ENCODE data around the gene SPEM2. TPM values are rescaled to one million over a fixed set of nuclear protein-coding genes. Genes with fewer than 3 reads are reported as not detected.
A peak's percentile ranks its signal among the peaks of the same experiment; 100 is the strongest.

SPEM2 gene
- not detected for total RNA-seq
- long read RNA-seq: 0 reads

DNA sequence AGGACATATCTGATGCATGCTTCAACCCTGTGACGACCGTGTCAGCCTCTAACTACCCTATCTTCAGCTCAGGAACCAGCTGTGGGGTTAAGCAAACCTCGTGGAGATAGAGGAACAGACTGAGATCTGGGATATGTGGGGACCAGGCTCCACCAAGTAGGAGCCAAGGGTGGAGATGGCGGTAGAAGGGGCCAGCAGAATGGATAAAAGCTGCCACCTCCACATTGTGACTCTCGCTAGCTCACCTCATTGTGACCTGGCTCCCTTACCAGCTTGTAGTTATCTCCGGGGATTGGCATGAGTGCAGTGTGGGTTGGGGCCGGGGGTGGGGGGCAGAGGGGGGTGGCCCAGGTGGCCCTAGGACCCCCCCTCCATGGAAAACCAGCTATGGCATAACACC lies at the start of gene SPEM2:
Gene SPEM2 (plus strand): TSS at position 301 of the 400 bp plus-strand sequence. CDS start 73 bp downstream, at position 374.
- intact Hi-C loops (cut with DNase I): no loop called here
- ATAC-seq: no peak
- no peak for DNase-seq (ENCODE audit: missing footprints)

DNA sequence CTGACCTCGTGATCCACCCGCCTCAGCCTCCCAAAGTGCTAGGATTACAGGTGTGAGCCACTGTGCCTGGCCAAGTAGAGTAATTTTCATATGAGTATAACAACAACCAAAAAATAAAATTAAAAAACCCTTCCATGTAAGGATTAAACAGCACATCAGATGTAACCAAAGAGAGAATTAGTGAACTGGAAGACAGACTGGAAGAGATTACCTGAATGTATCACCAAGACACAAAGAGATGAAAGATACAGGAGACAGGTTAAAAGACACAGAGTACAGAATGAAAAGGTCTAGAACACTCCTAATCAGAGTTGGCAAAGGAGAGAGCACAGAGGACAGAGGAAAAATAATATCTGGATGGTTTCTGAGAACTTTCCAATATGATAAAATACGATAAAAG lies 46.3 kb upstream of the SPEM2 start:
- DNase-seq (ENCODE audit: missing footprints) (no peak), ATAC-seq (no peak)
- intact Hi-C loops (cut with DNase I): no loop called here

DNA sequence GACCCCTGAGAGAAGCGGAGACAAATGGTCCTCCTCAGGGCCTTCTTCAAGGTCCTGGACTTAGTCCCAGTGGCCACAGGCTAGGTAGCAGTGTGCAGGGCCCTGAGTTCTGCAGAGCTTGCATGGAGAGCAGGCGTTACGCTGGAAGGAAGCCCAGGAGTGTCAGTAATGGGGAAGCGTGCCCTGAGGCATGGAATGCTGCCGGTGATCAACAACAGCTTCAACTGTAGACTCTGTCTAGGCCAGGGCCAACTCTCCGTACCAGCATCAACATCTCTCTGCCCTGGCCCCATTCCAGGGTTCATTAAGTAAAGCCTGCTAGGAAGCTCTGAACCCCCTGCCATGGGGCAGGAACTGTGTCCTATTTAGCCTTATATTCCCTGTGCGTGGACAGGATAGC lies 45.1 kb upstream of the SPEM2 start:
- intact Hi-C loops (cut with DNase I): no loop called here
- ATAC-seq (peak; percentile 83), DNase-seq (ENCODE audit: missing footprints) (peak; percentile 76)

DNA sequence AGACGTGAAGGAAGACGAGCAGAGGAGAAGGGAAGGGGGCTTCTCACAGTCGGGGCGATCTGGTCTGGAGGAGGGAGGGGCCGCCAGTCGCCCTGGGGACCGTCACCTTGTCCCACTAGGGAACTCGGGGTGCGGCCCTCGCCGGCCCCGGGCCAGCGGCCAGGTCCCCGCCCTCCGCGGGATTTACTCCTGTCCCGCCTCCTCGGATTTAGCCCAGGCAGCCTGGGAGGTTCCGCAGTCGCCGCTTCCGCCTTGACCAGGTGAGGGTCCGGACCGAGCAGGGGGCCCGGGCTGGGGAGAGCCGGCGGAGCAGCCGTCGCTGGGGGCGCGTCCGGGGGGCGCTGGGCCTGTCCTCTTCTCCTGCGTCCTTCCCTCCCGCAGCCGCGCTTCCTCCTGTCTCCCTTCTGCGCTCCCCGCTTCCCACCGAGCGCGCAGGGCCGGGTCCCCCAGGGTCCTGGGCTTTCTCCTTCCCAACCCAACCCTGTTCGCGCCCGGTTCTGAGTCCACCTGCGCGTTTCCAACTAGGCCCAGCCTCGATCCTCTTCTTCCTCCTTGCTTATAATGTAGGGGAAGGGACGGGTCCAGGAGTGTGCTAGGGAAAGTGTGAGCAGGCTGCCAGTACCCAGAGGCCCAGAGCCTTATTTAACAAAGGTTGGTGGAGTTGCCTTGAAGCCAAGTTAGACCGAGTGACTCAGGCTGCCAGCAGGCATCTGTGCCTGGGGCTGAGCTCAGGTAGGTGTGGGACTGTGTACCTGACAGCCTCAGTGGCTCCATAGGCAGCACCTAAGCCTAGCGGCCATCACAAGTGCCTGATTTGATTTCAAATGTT lies 44.3 kb upstream of the SPEM2 start, which contains the start of gene TNK1:
Gene TNK1 (plus strand): TSS at position 235 of the 829 bp plus-strand sequence. CDS start 1,838 bp downstream, outside the sequence.
- intact Hi-C loops (cut with DNase I): no loop called here
- ATAC-seq: peak; percentile 60
- DNase-seq (ENCODE audit: missing footprints): peak; percentile 75

DNA sequence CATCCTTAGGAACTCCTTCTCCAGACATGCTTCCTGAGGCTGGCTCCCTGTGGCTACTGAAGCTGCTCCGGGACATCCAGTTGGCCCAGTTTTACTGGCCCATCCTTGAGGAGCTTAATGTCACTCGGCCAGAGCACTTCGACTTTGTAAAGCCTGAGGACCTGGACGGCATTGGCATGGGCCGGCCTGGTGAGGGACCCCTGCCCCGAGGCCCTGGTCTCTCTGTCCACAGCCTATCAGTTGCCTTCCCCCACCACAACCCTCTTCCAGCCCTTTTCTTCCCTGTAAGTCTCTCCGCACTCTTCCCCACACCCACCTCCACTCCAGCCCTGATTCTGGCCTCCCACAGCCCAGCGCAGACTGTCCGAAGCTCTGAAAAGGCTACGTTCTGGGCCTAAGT lies 42.5 kb upstream of the SPEM2 start:
- no peak for DNase-seq (ENCODE audit: missing footprints)
- intact Hi-C loops (cut with DNase I): no loop called here
- no peak for ATAC-seq

DNA sequence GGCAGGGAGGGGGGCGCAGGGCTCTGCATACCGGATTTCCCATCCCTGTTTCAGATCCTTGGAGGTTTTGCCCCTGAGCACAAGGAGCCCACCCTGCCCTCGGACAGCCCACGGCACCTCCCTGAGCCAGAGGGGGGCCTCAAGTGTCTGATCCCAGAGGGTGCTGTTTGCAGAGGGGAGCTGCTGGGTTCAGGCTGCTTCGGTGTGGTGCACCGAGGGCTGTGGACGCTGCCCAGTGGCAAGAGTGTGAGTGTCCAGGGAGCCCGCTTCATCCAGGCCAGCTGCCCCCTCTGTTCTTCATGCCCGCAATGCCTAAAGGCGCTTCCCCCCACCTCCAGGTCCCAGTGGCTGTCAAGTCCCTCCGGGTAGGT lies 42.1 kb upstream of the SPEM2 start:
- no peak for DNase-seq (ENCODE audit: missing footprints)

DNA sequence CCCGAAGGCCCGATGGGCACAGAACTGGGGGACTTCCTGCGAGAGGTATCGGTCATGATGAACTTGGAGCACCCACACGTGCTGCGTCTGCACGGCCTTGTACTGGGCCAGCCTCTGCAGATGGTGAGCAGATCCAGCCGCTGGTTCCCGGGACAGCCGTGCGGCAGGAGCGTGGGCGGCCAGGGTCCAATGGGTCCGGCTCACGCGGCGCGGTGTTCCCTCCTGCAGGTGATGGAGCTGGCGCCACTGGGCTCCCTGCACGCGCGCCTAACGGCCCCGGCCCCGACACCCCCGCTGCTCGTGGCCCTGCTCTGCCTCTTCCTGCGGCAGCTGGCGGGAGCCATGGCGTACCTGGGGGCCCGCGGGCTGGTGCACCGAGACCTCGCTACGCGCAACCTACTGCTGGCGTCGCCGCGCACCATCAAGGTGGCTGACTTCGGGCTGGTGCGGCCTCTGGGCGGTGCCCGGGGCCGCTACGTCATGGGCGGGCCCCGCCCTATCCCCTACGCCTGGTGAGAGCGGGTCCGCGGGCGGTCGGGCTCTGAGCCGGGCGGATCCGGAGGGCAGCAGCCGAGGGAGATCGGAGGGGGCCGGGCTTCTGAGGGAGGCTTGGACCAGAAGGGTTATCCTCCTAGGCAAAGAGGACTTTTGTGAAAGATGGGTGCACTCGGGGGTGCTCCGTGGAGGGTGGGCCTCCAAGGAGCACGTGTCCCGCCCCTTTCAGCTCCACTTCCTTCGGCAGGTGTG lies 41.5 kb upstream of the SPEM2 start:
- intact Hi-C loops (cut with DNase I): no loop called here
- DNase-seq (ENCODE audit: missing footprints) (peak; percentile 72), ATAC-seq (peak; percentile 58)

More for the DNA sequence above, 42.1 kb upstream of the SPEM2 start:
- ATAC-seq: no peak
- intact Hi-C loops (cut with DNase I): no loop called here

DNA sequence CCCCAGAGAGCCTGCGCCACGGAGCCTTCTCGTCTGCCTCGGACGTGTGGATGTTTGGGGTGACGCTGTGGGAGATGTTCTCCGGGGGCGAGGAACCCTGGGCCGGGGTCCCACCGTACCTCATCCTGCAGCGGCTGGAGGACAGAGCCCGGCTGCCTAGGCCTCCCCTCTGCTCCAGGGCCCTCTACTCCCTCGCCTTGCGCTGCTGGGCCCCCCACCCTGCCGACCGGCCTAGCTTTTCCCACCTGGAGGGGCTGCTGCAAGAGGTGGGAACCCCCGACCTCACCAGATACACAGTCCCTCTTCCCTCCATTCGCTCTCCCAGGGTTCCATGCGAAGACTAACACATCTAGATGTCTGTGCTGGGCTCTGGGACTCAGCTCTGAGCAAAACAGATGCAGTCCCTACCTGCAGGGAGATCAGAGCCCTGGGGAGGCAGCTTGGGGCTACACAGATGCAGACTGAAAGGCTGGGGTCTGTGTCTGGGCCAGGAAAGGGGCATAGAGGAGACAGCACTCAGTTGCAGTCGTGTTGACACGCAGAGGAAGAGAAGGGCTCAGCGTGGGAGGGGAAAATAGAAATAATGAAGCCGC lies 40.8 kb upstream of the SPEM2 start:
- DNase-seq (ENCODE audit: missing footprints) (no peak), ATAC-seq (no peak)
- intact Hi-C loops (cut with DNase I): no loop called here

DNA sequence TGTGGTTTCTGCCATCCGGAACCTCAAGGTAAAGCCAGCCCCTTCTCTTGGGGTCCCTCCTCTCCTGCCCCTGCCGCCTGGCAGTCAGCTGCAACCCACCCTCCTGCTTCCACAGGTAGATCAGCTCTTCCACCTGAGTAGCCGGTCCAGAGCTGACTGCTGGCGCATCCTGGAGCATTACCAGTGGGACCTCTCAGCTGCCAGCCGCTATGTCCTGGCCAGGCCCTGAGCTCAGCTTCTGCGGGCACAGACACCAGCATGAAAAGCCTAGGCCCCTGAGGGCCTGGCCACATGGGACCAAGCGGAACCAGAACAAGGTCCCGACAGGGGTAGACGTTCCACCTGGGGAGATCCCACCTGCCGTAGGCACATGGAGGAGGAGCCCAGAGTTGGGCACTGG lies 36.6 kb upstream of the SPEM2 start:
- intact Hi-C loops (cut with DNase I): no loop called here
- no peak for ATAC-seq
- DNase-seq (ENCODE audit: missing footprints): no peak

DNA sequence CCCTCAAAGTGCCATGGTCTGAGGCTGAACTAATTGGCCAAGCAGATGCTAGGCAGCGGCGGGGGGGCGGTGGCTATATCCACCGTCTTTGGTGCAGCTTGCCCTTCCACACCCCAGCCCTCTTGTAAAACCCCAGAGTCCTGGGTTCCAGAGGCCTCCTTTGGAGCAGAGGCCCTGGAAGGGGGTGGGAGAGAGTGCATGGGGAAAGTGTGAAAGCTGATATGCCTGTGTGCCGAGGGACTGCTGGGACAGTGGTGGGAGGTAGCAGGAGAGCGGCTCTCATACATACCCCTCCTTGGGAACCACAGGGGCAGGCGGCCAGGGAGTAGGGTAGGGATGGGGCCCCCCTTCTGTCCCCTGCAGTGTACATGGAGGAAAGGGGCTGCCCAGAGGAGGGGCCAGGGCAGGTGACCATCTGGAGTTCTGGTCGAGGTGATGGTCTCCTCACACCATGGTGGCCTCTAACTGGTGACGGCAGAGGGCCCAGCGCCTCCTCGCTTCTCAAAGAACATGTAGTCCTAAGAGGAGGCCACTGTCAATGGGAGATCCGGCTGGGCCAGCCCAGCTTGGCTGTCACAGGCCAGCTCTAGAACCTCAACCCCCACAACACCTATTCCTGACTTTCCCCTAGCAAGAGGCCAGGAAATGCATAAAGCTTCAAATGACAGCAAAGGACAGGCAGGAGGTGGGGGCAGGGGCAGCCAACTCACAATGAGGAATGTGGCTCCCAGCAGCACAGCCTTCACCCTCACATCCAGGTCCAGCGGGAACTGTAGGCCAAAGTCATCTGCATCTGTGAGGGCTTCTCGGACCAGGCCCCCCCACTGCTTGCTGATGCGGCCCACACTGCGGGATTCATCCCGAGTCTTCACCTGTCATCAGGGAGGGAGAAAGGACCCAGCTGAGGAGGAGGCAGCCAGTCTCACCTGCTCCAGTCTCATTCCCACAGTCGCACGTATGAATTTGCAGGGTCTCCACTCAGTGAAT lies 35.2 kb upstream of the SPEM2 start:
- intact Hi-C loops (cut with DNase I): loop anchor here (5.0 kb wide), 2 partner anchors 73 to 182 kb away; partner anchors contain the start of gene GPS2
- no peak for ATAC-seq
- no peak for DNase-seq (ENCODE audit: missing footprints)

DNA sequence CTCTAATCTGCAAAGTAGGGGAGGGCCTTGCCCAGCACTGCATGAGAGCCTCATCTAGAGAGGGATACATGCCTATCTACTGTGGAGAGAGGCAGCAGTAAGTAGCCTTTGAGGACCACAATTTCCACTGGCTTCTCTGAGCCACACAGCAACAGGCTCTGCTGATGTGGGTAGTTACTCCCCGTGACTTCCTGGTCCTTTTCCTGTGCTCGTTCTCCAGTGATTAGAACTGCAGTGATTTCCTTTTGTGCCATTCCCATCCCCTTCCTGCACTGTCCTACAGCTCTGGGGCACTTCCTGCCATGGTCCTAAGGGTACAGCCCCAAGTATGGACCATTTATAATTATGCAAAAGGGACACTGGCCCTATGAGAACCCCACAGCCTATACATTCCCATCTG lies 34.1 kb upstream of the SPEM2 start:
- DNase-seq (ENCODE audit: missing footprints): no peak
- intact Hi-C loops (cut with DNase I): loop anchor here (5.0 kb wide), 2 partner anchors 74 to 181 kb away; partner anchors contain the start of gene GPS2
- no peak for ATAC-seq

DNA sequence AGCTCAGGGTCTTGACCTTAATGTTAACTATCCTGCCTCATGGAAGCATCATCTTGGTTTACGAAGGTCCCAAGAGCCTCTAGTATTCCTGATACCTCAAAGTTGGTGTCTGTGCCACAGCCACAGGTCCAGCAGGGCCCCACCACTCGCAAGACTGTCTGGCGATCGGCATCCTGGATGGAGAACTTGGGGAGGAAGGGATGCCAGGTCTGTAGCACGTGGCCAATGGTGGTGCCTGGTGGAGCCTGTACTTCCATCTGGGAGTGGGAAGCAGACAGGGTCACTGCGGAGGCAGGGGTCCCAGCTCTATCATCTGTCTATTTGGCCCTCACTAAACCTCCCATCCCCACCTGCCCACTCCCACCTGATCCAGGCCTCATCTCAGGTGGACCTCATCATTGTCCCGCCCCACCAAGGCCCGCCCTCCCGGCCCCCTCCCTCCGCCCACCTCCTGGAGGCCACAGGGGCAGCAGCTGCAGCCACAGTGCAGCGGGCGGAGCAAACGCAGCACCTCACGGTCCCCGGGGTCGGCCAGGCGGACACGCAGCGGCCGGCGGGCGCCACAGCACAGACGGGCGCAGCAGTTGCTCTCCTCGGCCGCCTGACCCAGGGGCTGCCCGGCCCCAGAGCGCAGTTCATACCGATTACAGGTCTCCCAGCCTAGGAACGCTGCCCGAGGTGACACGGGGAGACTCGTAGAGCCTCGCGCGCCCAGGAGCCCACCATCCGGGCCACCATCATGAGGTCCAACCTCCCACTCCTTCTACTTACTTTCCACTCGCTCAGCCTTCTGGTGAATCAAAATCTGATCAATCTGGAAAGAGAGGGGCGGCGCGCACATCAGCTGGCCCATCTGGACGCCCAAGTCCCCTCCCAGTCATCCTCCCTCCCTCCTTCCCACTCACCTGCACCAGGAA lies 32.5 kb upstream of the SPEM2 start:
- intact Hi-C loops (cut with DNase I): loop anchor here (5.0 kb wide), 2 partner anchors 76 to 179 kb away; partner anchors contain the start of gene GPS2
- DNase-seq (ENCODE audit: missing footprints): no peak
- no peak for ATAC-seq

DNA sequence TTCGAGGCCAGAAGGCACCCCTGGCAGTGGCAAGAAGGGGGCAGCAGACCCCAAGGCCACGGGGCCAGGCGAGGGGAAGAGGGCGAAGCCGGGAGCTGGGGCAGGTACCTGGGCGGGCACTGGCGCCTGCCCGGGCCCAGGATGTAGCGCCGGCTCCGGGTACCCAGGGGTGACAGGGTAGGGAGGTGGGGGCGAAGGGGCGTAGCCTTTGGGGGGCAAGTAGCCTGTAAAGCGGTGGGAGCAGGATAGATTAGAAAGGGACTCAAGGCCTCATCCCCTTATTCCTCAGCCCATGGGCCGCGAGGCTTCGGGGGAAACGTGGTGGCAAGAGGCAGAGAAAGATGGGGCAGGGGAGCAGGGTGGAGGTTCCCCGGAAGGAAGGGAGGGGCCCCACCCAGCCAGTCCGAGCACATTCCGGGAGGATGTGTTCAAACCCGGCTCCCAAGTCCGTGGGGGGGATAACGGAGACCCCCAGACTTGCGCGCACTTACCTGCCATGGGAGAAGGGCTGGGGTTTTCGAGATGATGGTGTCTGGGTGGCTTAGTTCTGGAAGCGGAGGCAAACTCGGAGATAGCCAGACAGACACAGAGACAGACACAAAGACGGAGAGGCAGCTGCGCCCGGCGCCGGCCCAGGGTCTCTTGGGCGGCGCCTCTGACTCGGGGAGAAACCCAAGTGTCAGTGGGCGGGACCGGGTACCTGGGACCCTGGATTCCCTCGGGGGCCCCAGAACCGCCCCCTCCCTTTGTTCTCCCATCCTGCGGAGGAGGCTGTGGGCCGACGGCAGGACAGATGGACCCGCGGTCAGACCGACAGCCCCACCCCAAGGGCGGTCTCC lies 31.6 kb upstream of the SPEM2 start:
- DNase-seq (ENCODE audit: missing footprints): peak; percentile 78
- intact Hi-C loops (cut with DNase I): loop anchor here (2.0 to 5.0 kb wide), 3 partner anchors 43 to 178 kb away; partner anchors contain the start of gene GPS2

DNA sequence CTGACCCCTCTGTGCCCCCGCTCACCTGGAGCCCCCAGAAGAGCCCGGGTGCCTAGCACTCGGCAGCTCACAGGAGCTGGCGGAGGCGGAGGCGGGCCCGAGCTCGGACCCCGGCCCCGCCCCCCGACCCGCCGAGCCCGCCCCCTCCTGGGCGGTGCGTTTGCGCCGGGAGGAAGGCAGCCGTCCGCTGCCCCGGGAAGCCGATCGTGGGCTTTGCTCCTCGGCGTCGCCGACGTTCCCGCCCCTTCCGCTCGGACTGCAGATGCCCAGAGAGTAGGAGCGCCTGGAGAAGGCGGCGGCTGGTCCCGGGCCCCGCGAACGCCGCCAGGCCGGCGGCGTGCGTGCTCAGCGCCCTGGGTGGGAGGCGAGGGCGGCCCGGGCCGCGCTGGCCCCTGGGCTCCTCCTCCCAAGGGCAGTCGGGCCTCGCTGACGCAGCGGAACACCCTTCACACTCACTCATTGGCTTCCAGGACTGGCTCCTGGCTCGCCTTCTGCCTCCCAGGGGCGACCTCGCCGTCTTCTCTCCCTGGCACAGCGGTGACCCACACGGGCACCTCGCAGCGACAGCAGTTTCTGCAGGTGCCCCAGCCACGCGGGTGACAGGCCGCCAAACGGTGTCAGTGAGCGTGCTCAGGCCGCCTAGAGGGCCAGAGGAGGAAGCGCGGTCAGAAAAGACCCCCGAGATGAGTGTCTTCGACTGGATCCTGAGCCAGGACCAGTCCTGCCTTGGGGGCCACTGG lies 30.8 kb upstream of the SPEM2 start, which contains the start of gene PLSCR3:
Gene PLSCR3 (minus strand): TSS at position 74 of the 740 bp plus-strand sequence. CDS start 415 bp downstream, outside the sequence.
- intact Hi-C loops (cut with DNase I): loop anchor here (2.0 to 5.0 kb wide), 3 partner anchors 44 to 178 kb away; partner anchors contain the start of gene GPS2
- DNase-seq (ENCODE audit: missing footprints) (peak; percentile 94), ATAC-seq (peak; percentile 94)

More for the DNA sequence above, 31.6 kb upstream of the SPEM2 start:
- ATAC-seq: peak; percentile 15

DNA sequence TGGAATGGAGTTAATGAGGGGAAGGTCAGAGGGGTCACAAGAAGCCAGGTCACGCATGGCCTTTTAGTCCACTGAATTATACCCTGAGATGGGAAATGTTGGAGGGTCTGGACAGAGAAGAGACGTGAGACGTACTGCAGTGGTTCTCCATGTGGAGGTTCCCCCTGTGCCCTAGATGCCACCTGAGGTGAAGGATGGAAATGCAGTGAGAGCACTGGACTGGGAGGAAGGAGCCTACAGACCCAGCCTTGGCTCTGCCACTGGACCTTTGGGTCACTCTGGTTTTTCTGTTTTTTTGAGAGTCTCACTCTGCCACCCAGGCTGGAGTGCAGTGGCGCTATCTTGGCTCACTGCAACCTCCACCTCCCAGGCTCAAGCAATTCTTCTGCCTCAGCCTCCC lies 29.3 kb upstream of the SPEM2 start:
- intact Hi-C loops (cut with DNase I): no loop called here
- DNase-seq (ENCODE audit: missing footprints): no peak
- ATAC-seq: no peak
